Endothelial cell of umbilical vein (primary cell): ENCODE results near the gene RASSF3. TPM values are rescaled to one million over a fixed set of nuclear protein-coding genes. Genes with fewer than 3 reads are reported as not detected.

Experiments
- BruUV-seq: library from RNA; stranded (reverse); fragments of 400-500 nt; replicated peaks from 2 replicates; lab custom pipeline; 2021; lab: Mats Ljungman, UMichigan
- CTCF ChIA-PET: fragments of 300-600, 350-600 bp; sonication (Branson Sonifier 250); formaldehyde crosslinking; loops from one replicate; lab custom pipeline; 2021; ENCODE audit warnings: antibody characterized with exemption, inconsistent platforms; lab: Charles Lee
- POLR2A ChIA-PET: fragments of 300-600, 350-600 bp; sonication (Branson Sonifier 250); formaldehyde crosslinking; loops from one replicate; lab custom pipeline; 2021; ENCODE audit warnings: antibody characterized with exemption, inconsistent platforms; lab: Charles Lee
- DNase-seq: peaks from one replicate; pipeline ENCODE4 v3.0.0-alpha.2; 2011; ENCODE audit warnings: low read depth, low spot score
- FAIRE-seq: peaks from 2 replicates; lab custom pipeline; 2011; peaks lifted over from hg19 to GRCh38; lab: Jason Lieb, UNC
- H2AFZ ChIP-seq: 2 replicates; pipeline ENCODE4 v1.6.0; 2012; ENCODE audit warnings: low read depth, low read length, control low read depth, inconsistent platforms
- H3K27ac ChIP-seq: 2 replicates; pipeline ENCODE4 v1.5.1; 2011; ENCODE audit warnings: low read depth, mild to moderate bottlenecking, control low read depth, low read length, moderate library complexity; ENCODE audit not compliant: insufficient read depth
- H3K27me3 ChIP-seq, 2 experiments: 2 replicates each; pipeline versions ENCODE4 v1.6.0 to v1.6.1; 2011; ENCODE audit warnings: low read length in 2 of 2, mixed read lengths in 1 of 2; ENCODE audit not compliant: control insufficient read depth in 2 of 2, insufficient read depth in 2 of 2
- H3K36me3 ChIP-seq, 2 experiments: 2 replicates in 1 of 2; 3 replicates in 1 of 2; pipeline ENCODE4 v1.5.1; 2011; ENCODE audit warnings: low read length in 2 of 2, mild to moderate bottlenecking in 1 of 2, moderate library complexity in 1 of 2; ENCODE audit not compliant: control insufficient read depth in 2 of 2, insufficient read depth in 2 of 2; ENCODE audit errors: extremely low read depth in 1 of 2
- H3K4me1 ChIP-seq: 3 replicates; pipeline ENCODE4 v1.5.1; 2011; ENCODE audit warnings: mild to moderate bottlenecking, low read length; ENCODE audit not compliant: control insufficient read depth, insufficient read depth; ENCODE audit errors: extremely low read depth
- H3K4me2 ChIP-seq: 2 replicates; pipeline ENCODE4 v1.6.1; 2011; ENCODE audit warnings: low read length, control low read depth, mixed read lengths; ENCODE audit not compliant: insufficient read depth
- H3K4me3 ChIP-seq, 3 experiments: fragments of 200-600 bp in 1 of 3; sonication (generic), shearing (Covaris generic) in 1 of 3; replicated peaks in 1 of 3; 2 replicates each; pipeline ENCODE4 v1.5.1; 2011 to 2016; ENCODE audit warnings: control low read depth in 3 of 3, low read length in 3 of 3, mild to moderate bottlenecking in 2 of 3, inconsistent platforms in 1 of 3, low read depth in 1 of 3, moderate library complexity in 1 of 3; ENCODE audit not compliant: insufficient read depth in 1 of 3
- H3K79me2 ChIP-seq: 2 replicates; pipeline ENCODE4 v1.6.0; 2012; ENCODE audit warnings: low read length, inconsistent platforms; ENCODE audit not compliant: control insufficient read depth, insufficient read depth
- H3K9ac ChIP-seq: replicated peaks from 2 replicates; pipeline ENCODE3; 2011; ENCODE audit warnings: low read length, control low read depth; ENCODE audit not compliant: insufficient read depth; ENCODE audit errors: extremely low read depth
- H3K9me1 ChIP-seq: replicated peaks from 3 replicates; pipeline ENCODE4 v1.6.0; 2011; ENCODE audit warnings: mild to moderate bottlenecking, low read length; ENCODE audit not compliant: control insufficient read depth, insufficient read depth; ENCODE audit errors: extremely low read depth
- H3K9me3 ChIP-seq: replicated peaks from 2 replicates; pipeline ENCODE4 v1.5.1; 2012; ENCODE audit warnings: low read length, inconsistent platforms; ENCODE audit not compliant: control insufficient read depth, insufficient read depth
- H4K20me1 ChIP-seq: replicated peaks from 2 replicates; pipeline ENCODE3; 2011; ENCODE audit warnings: mild to moderate bottlenecking, low read length; ENCODE audit not compliant: control insufficient read depth, insufficient read depth; ENCODE audit errors: extremely low read depth
- EZH2 ChIP-seq: IDR thresholded peaks from 2 replicates; pipeline ENCODE4 v1.6.1; 2012; ENCODE audit warnings: borderline replicate concordance, low read depth, mild to moderate bottlenecking, moderate library complexity, low read length, inconsistent platforms; ENCODE audit not compliant: severe bottlenecking
- FOS ChIP-seq: IDR thresholded peaks from 2 replicates; pipeline ENCODE4 v1.6.1; 2011; ENCODE audit warnings: mild to moderate bottlenecking, low read length, moderate library complexity, borderline replicate concordance; ENCODE audit not compliant: insufficient read depth
- GATA2 ChIP-seq: IDR thresholded peaks from 2 replicates; pipeline ENCODE4 v1.7.0; 2011; ENCODE audit warnings: low read depth, mild to moderate bottlenecking, moderate library complexity, mixed read lengths, low read length; ENCODE audit not compliant: insufficient read length, insufficient read depth
- JUN ChIP-seq: IDR thresholded peaks from 2 replicates; pipeline ENCODE4 v1.6.1; 2011; ENCODE audit warnings: borderline replicate concordance, low read depth; ENCODE audit not compliant: insufficient read length, insufficient read depth
- MYC ChIP-seq: IDR thresholded peaks from one replicate; pipeline ENCODE4 v1.6.1; 2011; ENCODE audit warnings: mild to moderate bottlenecking, low read depth, low read length
- POLR2A ChIP-seq: IDR thresholded peaks from 2 replicates; pipeline ENCODE4 v1.6.1; 2012; ENCODE audit warnings: low read depth, mild to moderate bottlenecking, control low read depth, low read length
- POLR2AphosphoS5 ChIP-seq: IDR thresholded peaks from 2 replicates; pipeline ENCODE4 v1.6.1; 2012; ENCODE audit warnings: low read depth, mild to moderate bottlenecking, control low read depth, low read length, moderate library complexity; ENCODE audit not compliant: insufficient read depth
- dilution Hi-C: fragments of 300-500 bp; cut with MboI; formaldehyde crosslinking; loops from one replicate; pipeline ENCODE4 v1.15.0; 2019; ENCODE audit warnings: low sequenced_read_pairs; ENCODE audit not compliant: extremely low pct_ligation_motif_present
- intact Hi-C: fragments of 100-400 bp; cut with micrococcal nuclease; formaldehyde crosslinking; loops from one replicate; pipeline ENCODE4 v1.10.0; 2022
- polyA plus RNA-seq, 4 experiments: library from polyadenylated mRNA; depleted of rRNA in 3 of 4; stranded (reverse) in 3 of 4; unstranded in 1 of 4; fragments of >200 nt; gene quantifications; 2 replicates each; pipeline versions ENCODE4 v1.2.1 to v1.2.3, GENCODE V29; 2011 to 2012; ENCODE audit warnings: missing spikeins in 1 of 4
- total RNA-seq: library from RNA; stranded (reverse); gene quantifications from 2 replicates; pipeline ENCODE4 v1.2.3, GENCODE V29; 2021
- TF ChIP-seq, protein P1 (sequence below), 2 donors: IDR thresholded peaks; 1 replicate in 1 of 2; 2 replicates in 1 of 2; pipeline ENCODE4 v1.5.1; 2011; ENCODE audit warnings: low read length in 2 of 2, mild to moderate bottlenecking in 2 of 2, moderate library complexity in 2 of 2, control low read depth in 1 of 2, inconsistent platforms in 1 of 2, low read depth in 1 of 2; ENCODE audit not compliant: insufficient read depth in 1 of 2; ENCODE audit errors: extremely low read depth in 1 of 2
- TF ChIP-seq, protein P2 (sequence below): IDR thresholded peaks from 2 replicates; pipeline ENCODE4 v1.6.1; 2011; ENCODE audit not compliant: insufficient read depth, insufficient read length

Gene RASSF3
- total and polyA plus RNA-seq, 2 donors (not counting 3 experiments of a cell fraction or from before 2014, with no cell fraction given): 20.2 to 60.8 TPM

DNA sequence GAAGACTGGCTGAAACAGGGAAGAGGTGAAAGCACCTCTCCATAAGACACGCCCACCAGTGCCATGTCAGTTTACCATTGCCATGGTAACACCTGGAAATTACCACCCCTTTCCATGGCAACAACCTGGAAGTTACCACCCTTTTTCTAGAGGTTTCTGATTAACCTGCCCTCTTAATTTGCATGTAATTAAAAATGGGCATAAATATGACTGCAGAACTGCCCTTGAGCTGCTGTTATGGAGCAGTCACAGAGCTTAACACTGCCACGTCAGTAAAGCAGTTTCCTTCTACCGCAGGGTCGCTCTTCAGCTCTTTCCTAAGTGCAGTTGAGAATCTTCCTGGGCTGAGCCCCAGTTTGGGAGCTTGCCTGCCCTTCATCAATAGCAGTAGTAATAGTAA is 55.2 kb downstream of the RASSF3 start:
- Histone ChIP-seq H3K9me3 (no peaks in the 10 kb centered on the region), H4K20me1 (no peaks in the 10 kb centered on the region), H3K4me1 (peaks cover 41% of the 10 kb centered on the region), H3K36me3 (no peaks in the 10 kb centered on the region), H3K9ac (peak overlapping the region; percentile 40), H3K79me2 (peaks cover 76% of the 10 kb centered on the region), H3K27ac (peak overlapping the region; percentile 67), H3K4me3 (no peak overlapping the region), H3K4me2 (peak overlapping the region; percentile 66), H3K9me1 (no peaks in the 10 kb centered on the region), H2AFZ (no peak overlapping the region), H3K27me3 (no peaks in the 10 kb centered on the region)
- dilution Hi-C loops (no loop called here), intact Hi-C loops (no loop called here)
- CTCF ChIA-PET: interaction anchor here (1.0 to 1.5 kb wide), 6 partner anchors 10 to 54 kb away, joined by 3 to 6 read pairs (median 4); partner anchors contain the start of gene RASSF3
- POLR2A ChIA-PET: interaction anchor here (0.5 to 0.7 kb wide), 2 partner anchors 11 to 17 kb away, joined by 3 to 4 read pairs; no protein-coding TSS in a partner anchor
- BruUV-seq: no TSS peak
- TF ChIP-seq EZH2 (no peak), GATA2 (no peak), MYC (no peak), FOS (no peak), POLR2A (no peak), POLR2AphosphoS5 (no peak), JUN (no peak)
- TF ChIP-seq, protein P1, sequence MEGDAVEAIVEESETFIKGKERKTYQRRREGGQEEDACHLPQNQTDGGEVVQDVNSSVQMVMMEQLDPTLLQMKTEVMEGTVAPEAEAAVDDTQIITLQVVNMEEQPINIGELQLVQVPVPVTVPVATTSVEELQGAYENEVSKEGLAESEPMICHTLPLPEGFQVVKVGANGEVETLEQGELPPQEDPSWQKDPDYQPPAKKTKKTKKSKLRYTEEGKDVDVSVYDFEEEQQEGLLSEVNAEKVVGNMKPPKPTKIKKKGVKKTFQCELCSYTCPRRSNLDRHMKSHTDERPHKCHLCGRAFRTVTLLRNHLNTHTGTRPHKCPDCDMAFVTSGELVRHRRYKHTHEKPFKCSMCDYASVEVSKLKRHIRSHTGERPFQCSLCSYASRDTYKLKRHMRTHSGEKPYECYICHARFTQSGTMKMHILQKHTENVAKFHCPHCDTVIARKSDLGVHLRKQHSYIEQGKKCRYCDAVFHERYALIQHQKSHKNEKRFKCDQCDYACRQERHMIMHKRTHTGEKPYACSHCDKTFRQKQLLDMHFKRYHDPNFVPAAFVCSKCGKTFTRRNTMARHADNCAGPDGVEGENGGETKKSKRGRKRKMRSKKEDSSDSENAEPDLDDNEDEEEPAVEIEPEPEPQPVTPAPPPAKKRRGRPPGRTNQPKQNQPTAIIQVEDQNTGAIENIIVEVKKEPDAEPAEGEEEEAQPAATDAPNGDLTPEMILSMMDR (IDR thresholded peaks at IDR 0.05; ENCODE audit: extremely low read depth in 1 of 2, insufficient read depth in 1 of 2, low read depth in 1 of 2, low read length in 2 of 2): no peak
- TF ChIP-seq, protein P2, sequence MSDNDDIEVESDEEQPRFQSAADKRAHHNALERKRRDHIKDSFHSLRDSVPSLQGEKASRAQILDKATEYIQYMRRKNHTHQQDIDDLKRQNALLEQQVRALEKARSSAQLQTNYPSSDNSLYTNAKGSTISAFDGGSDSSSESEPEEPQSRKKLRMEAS: no peak
- peak; percentile 12 for FAIRE-seq
- peak; percentile 68 for DNase-seq
